GM23248 (cell line): ENCODE results near the gene UBQLN4. TPM values are rescaled to one million over a fixed set of nuclear protein-coding genes. Genes with fewer than 3 reads are reported as not detected.

ENCODE experiments used
- DNase-seq: peaks from one replicate; pipeline ENCODE4 v3.0.0-alpha.2; 2015
- H2AFZ ChIP-seq: fragments of 200-600 bp; sonication (generic); 2 replicates; pipeline ENCODE4 v1.6.1; 2016; ENCODE audit warnings: antibody characterized with exemption
- H3F3A ChIP-seq: fragments of 200-600 bp; sonication (generic); 2 replicates; pipeline ENCODE4 v1.6.1; 2016; ENCODE audit warnings: mild to moderate bottlenecking, antibody characterized with exemption, mixed run types; ENCODE audit not compliant: insufficient read depth
- H3K27ac ChIP-seq: fragments of 200-600 bp; sonication (generic); 2 replicates; pipeline ENCODE4 v1.5.1; 2016; ENCODE audit warnings: mild to moderate bottlenecking
- H3K27me3 ChIP-seq: fragments of 200-600 bp; sonication (generic); replicated peaks from 2 replicates; pipeline ENCODE4 v1.6.1; 2016; ENCODE audit warnings: mild to moderate bottlenecking; ENCODE audit not compliant: insufficient read depth
- H3K36me3 ChIP-seq: fragments of 200-600 bp; sonication (generic); 2 replicates; pipeline ENCODE4 v1.6.1; 2016; ENCODE audit warnings: low read depth, mild to moderate bottlenecking
- H3K4me1 ChIP-seq: fragments of 200-600 bp; sonication (generic); 2 replicates; pipeline ENCODE4 v1.6.1; 2016; ENCODE audit warnings: mild to moderate bottlenecking; ENCODE audit not compliant: insufficient read depth
- H3K4me2 ChIP-seq: fragments of 200-600 bp; sonication (generic); one replicate; pipeline ENCODE4 v1.6.1; 2016; ENCODE audit warnings: mild to moderate bottlenecking; ENCODE audit not compliant: unreplicated experiment
- H3K4me3 ChIP-seq: fragments of 200-600 bp; sonication (generic); 2 replicates; pipeline ENCODE4 v1.5.1; 2016; ENCODE audit warnings: mild to moderate bottlenecking
- H3K79me2 ChIP-seq: fragments of 200-600 bp; sonication (generic); 2 replicates; pipeline ENCODE4 v1.6.1; 2016; ENCODE audit warnings: mild to moderate bottlenecking; ENCODE audit not compliant: insufficient read depth
- H3K9ac ChIP-seq: fragments of 200-600 bp; sonication (generic); 2 replicates; pipeline ENCODE4 v1.6.1; 2016; ENCODE audit warnings: mild to moderate bottlenecking
- H3K9me2 ChIP-seq: fragments of 200-600 bp; sonication (generic); 2 replicates; pipeline ENCODE4 v1.6.1; 2016; ENCODE audit warnings: mixed run types, mild to moderate bottlenecking, moderate library complexity; ENCODE audit not compliant: insufficient read depth
- H3K9me3 ChIP-seq: fragments of 200-600 bp; sonication (generic); one replicate; pipeline ENCODE4 v1.6.1; 2017; ENCODE audit warnings: low read depth
- H4K20me1 ChIP-seq: fragments of 200-600 bp; sonication (generic); 2 replicates; pipeline ENCODE4 v1.6.0; 2016; ENCODE audit not compliant: insufficient read depth
- EZH2 ChIP-seq: fragments of 200-600 bp; sonication (generic); IDR thresholded peaks from 2 replicates; pipeline ENCODE4 v1.6.1; 2018; ENCODE audit warnings: antibody characterized with exemption, mild to moderate bottlenecking; ENCODE audit not compliant: insufficient read depth, poor library complexity, severe bottlenecking
- EZH2phosphoT487 ChIP-seq: fragments of 200-600 bp; sonication (generic); IDR thresholded peaks from 2 replicates; pipeline ENCODE4 v1.6.1; 2018; ENCODE audit warnings: antibody characterized with exemption, moderate library complexity, mild to moderate bottlenecking, low read depth; ENCODE audit not compliant: insufficient read depth
- WGBS, 2 experiments: methylation state at CpG; one replicate each; pipeline ENCODE4 v1.1.6; 2015 to 2017; ENCODE audit warnings: low lambda C conversion rate in 2 of 2, low coverage in 1 of 2; ENCODE audit errors: missing lambda C conversion rate in 2 of 2; 5-methylcytosine and 5-hydroxymethylcytosine counted together
- in situ Hi-C: fragments of 300-500 bp; cut with MboI; formaldehyde crosslinking; loops from 2 replicates; pipeline ENCODE4 v1.15.0; 2020
- polyA plus RNA-seq: library from polyadenylated mRNA; unstranded; fragments of >200 nt; fragmentation: Nextera tagmentation; extraction: Ambion mirVana; gene quantifications from 2 replicates; pipeline ENCODE4 v1.2.1, GENCODE V29; 2016
- total RNA-seq: library from RNA; depleted of rRNA; stranded (reverse); fragments of >200 nt; shearing (Covaris generic); gene quantifications from 2 replicates; pipeline ENCODE4 v1.2.3, GENCODE V29; 2014

UBQLN4 gene
- total and polyA plus RNA-seq, 2 experiments from 2014 or later = 9.9 to 18.4 TPM

- H3K9ac ChIP-seq = no peak overlapping the region
- 83 to 88% methylated on average over 5 of the region's 5 CpGs for WGBS, 2 experiments
- H4K20me1 ChIP-seq = no peaks in the 10 kb centered on the region
- DNase-seq = no peak
- H3K4me3 ChIP-seq = no peak overlapping the region
- in situ Hi-C loops = no loop called here
- TF ChIP-seq EZH2phosphoT487 (no peak), EZH2 (no peak)
- no peaks in the 10 kb centered on the region for H3K36me3 ChIP-seq
- no peaks in the 10 kb centered on the region for H3K9me2 ChIP-seq
- no peak overlapping the region for H3K27ac ChIP-seq
- no peaks in the 10 kb centered on the region for H3K79me2 ChIP-seq
- H3K9me3 ChIP-seq = no peaks in the 10 kb centered on the region
- H3K27me3 ChIP-seq = no peaks in the 10 kb centered on the region
- H3F3A ChIP-seq = no peaks in the 10 kb centered on the region
- H3K4me2 ChIP-seq = no peak overlapping the region
- no peak overlapping the region for H2AFZ ChIP-seq
- no peaks in the 10 kb centered on the region for H3K4me1 ChIP-seq
Observed at GRCh38 chr1:156079762-156080161, 26.2 kb upstream of the UBQLN4 start.

GRCh38 chr1:156078728-156079127 is 25.1 kb upstream of the UBQLN4 start:
- in situ Hi-C loops = no loop called here
- Histone ChIP-seq H3F3A (no peaks in the 10 kb centered on the region), H3K4me1 (no peaks in the 10 kb centered on the region), H3K9me3 (no peaks in the 10 kb centered on the region), H3K79me2 (no peaks in the 10 kb centered on the region), H3K27ac (no peak overlapping the region), H3K27me3 (no peaks in the 10 kb centered on the region), H4K20me1 (no peaks in the 10 kb centered on the region), H3K4me2 (no peak overlapping the region), H3K9ac (no peak overlapping the region), H3K9me2 (no peaks in the 10 kb centered on the region), H3K36me3 (no peaks in the 10 kb centered on the region), H2AFZ (no peak overlapping the region), H3K4me3 (no peak overlapping the region)
- TF ChIP-seq EZH2 (no peak), EZH2phosphoT487 (no peak)
- WGBS, 2 experiments = 78 to 89% methylated on average over 5 of the region's 5 CpGs
- no peak for DNase-seq

- no peaks in the 10 kb centered on the region for H3K27me3 ChIP-seq
- WGBS, 2 experiments = 98 to 99% methylated on average over 16 to 19 of the region's 19 CpGs
- H3K9me2 ChIP-seq = no peaks in the 10 kb centered on the region
- H3F3A ChIP-seq = no peaks in the 10 kb centered on the region
- no peaks in the 10 kb centered on the region for H4K20me1 ChIP-seq
- in situ Hi-C loops = no loop called here
- no peaks in the 10 kb centered on the region for H3K36me3 ChIP-seq
- DNase-seq = no peak
- H3K27ac ChIP-seq = no peak overlapping the region
- no peaks in the 10 kb centered on the region for H3K79me2 ChIP-seq
- TF ChIP-seq EZH2phosphoT487 (no peak), EZH2 (no peak)
- no peak overlapping the region for H2AFZ ChIP-seq
- no peak overlapping the region for H3K4me2 ChIP-seq
- no peaks in the 10 kb centered on the region for H3K4me1 ChIP-seq
- H3K9me3 ChIP-seq = no peaks in the 10 kb centered on the region
- no peak overlapping the region for H3K4me3 ChIP-seq
- no peak overlapping the region for H3K9ac ChIP-seq
Observed at GRCh38 chr1:156077430-156077760, 23.8 kb upstream of the UBQLN4 start.

GRCh38 chr1:156076609-156077429 is 23.2 kb upstream of the UBQLN4 start:
- H3K79me2 ChIP-seq = no peaks in the 10 kb centered on the region
- no peak overlapping the region for H3K4me3 ChIP-seq
- no peaks in the 10 kb centered on the region for H4K20me1 ChIP-seq
- in situ Hi-C loops = no loop called here
- no peak overlapping the region for H3K27ac ChIP-seq
- TF ChIP-seq EZH2 = no peak
- TF ChIP-seq EZH2phosphoT487 = no peak
- H3F3A ChIP-seq = no peaks in the 10 kb centered on the region
- no peak overlapping the region for H3K9ac ChIP-seq
- no peak overlapping the region for H3K4me2 ChIP-seq
- H3K9me2 ChIP-seq = no peaks in the 10 kb centered on the region
- no peaks in the 10 kb centered on the region for H3K9me3 ChIP-seq
- H3K36me3 ChIP-seq = no peaks in the 10 kb centered on the region
- no peak overlapping the region for H2AFZ ChIP-seq
- no peaks in the 10 kb centered on the region for H3K4me1 ChIP-seq
- WGBS, 2 experiments = 76 to 82% methylated on average over 69 to 70 of the region's 73 CpGs
- DNase-seq = no peak
- H3K27me3 ChIP-seq = no peaks in the 10 kb centered on the region

GRCh38 chr1:156075775-156076204 is 22.2 kb upstream of the UBQLN4 start:
- WGBS, 2 experiments = 79 to 80% methylated on average over 4 of the region's 4 CpGs
- in situ Hi-C loops = no loop called here
- Histone ChIP-seq H3K27ac (no peak overlapping the region), H4K20me1 (no peaks in the 10 kb centered on the region), H3K4me1 (no peaks in the 10 kb centered on the region), H3K27me3 (no peaks in the 10 kb centered on the region), H3K79me2 (no peaks in the 10 kb centered on the region), H3F3A (no peaks in the 10 kb centered on the region), H3K4me2 (no peak overlapping the region), H3K9ac (no peak overlapping the region), H3K36me3 (no peaks in the 10 kb centered on the region), H3K9me3 (no peaks in the 10 kb centered on the region), H3K4me3 (no peak overlapping the region), H3K9me2 (no peaks in the 10 kb centered on the region), H2AFZ (no peak overlapping the region)
- TF ChIP-seq EZH2phosphoT487 (no peak), EZH2 (no peak)
- no peak for DNase-seq
